A549 (cell line): ENCODE results near the gene CELF4. TPM values are rescaled to one million over a fixed set of nuclear protein-coding genes. Genes with fewer than 3 reads are reported as not detected.

Source experiments
- ATAC-seq, 2 experiments: fragments of 200-7000 bp in 1 of 2; fragments of >200 bp in 1 of 2; cut with Nextera tagmentation in 1 of 2; cut with Tn5 transposase in 1 of 2; 3 replicates each; pipeline versions ENCODE4 v1.8.0 to v1.9.1; 2018 to 2020; ENCODE audit warnings: mild to moderate bottlenecking in 1 of 2, moderate library complexity in 1 of 2
- CTCF ChIA-PET: fragments of 300-600 bp; sonication (Branson Sonifier 250); formaldehyde crosslinking; extraction: SDS; loops from one replicate; lab custom pipeline; 2021; ENCODE audit warnings: antibody characterized with exemption, inconsistent platforms; lab: Yijun Ruan, JAX
- POLR2A ChIA-PET: fragments of 350-600 bp; formaldehyde crosslinking; extraction: SDS; loops from one replicate; lab custom pipeline; 2021; ENCODE audit warnings: antibody characterized with exemption, inconsistent platforms; lab: Yijun Ruan, JAX
- DNase-seq, 2 experiments: peaks; one replicate each; pipeline versions ENCODE4 v3.0.0 to v3.0.0-alpha.2; 2011 to 2016; ENCODE audit warnings: low read depth in 1 of 2, low spot score in 1 of 2
- FAIRE-seq: peaks from 2 replicates; lab custom pipeline; 2011; peaks lifted over from hg19 to GRCh38; lab: Jason Lieb, UNC
- H3K27ac ChIP-seq, 2 experiments: fragments of >200 bp; sonication (Bioruptor Twin); formaldehyde crosslinking; 3 replicates each; pipeline ENCODE4 v1.5.1; 2016 to 2017
- H3K4me1 ChIP-seq: fragments of >200 bp; sonication (Bioruptor Twin); formaldehyde crosslinking; 3 replicates; pipeline ENCODE4 v1.6.1; 2016
- H3K4me2 ChIP-seq: fragments of >200 bp; sonication (Bioruptor Twin); formaldehyde crosslinking; 3 replicates; pipeline ENCODE4 v1.6.1; 2016
- H3K4me3 ChIP-seq: fragments of >200 bp; sonication (Bioruptor Twin); formaldehyde crosslinking; 3 replicates; pipeline ENCODE4 v1.5.1; 2016
- H3K9me3 ChIP-seq: fragments of >200 bp; sonication (Bioruptor Twin); formaldehyde crosslinking; 3 replicates; pipeline ENCODE4 v1.6.1; 2016
- CBX8 ChIP-seq: fragments of 200-600 bp; sonication (generic); IDR thresholded peaks from 2 replicates; pipeline ENCODE4 v1.6.1; 2016
- CHD4 ChIP-seq: fragments of 200-600 bp; sonication (generic); IDR thresholded peaks from 2 replicates; pipeline ENCODE4 v1.6.1; 2016; ENCODE audit warnings: antibody characterized with exemption, mild to moderate bottlenecking, borderline replicate concordance
- FOSL2 ChIP-seq, 2 experiments: fragments of 450-650 bp in 1 of 2; fragments of >200 bp in 1 of 2; sonication (Bioruptor Twin) in 1 of 2; formaldehyde crosslinking; IDR thresholded peaks; 2 replicates each; pipeline versions ENCODE4 v1.5.0 to v1.6.1; 2016 to 2020; ENCODE audit warnings: mild to moderate bottlenecking in 1 of 2, moderate library complexity in 1 of 2
- HOXA7 ChIP-seq: fragments of 250-450 bp; sonication (Bioruptor Pico); IDR thresholded peaks from 2 replicates; pipeline ENCODE4 v1.5.0; 2020; ENCODE audit warnings: mild to moderate bottlenecking, moderate library complexity
- KDM1A ChIP-seq: fragments of 200-600 bp; sonication (generic); IDR thresholded peaks from 2 replicates; pipeline ENCODE4 v1.6.1; 2016; ENCODE audit warnings: low read depth, mild to moderate bottlenecking
- KDM5A ChIP-seq: fragments of 200-600 bp; sonication (generic); IDR thresholded peaks from 2 replicates; pipeline ENCODE4 v1.6.1; 2016; ENCODE audit warnings: antibody characterized with exemption, mild to moderate bottlenecking
- MYC ChIP-seq: IDR thresholded peaks from 2 replicates; pipeline ENCODE4 v1.6.1; 2012; ENCODE audit warnings: mild to moderate bottlenecking, inconsistent platforms, low read length, improper control_type of control experiment, borderline replicate concordance
- NFE2L2 ChIP-seq: fragments of 150-350 bp; conservative IDR thresholded peaks from 2 replicates; pipeline ENCODE4 v1.6.1; 2014; ENCODE audit warnings: low read length
- RAD21 ChIP-seq, 2 experiments: fragments of >200 bp in 1 of 2; sonication (Bioruptor Twin) in 1 of 2; formaldehyde crosslinking in 1 of 2; IDR thresholded peaks in 1 of 2; conservative IDR thresholded peaks in 1 of 2; 2 replicates in 1 of 2; 3 replicates in 1 of 2; pipeline ENCODE4 v1.6.1; 2012 to 2018; ENCODE audit warnings: inconsistent platforms in 1 of 2
- RFX5 ChIP-seq: fragments of 450-650 bp; IDR thresholded peaks from 2 replicates; pipeline ENCODE4 v1.7.1; 2014; ENCODE audit warnings: antibody characterized with exemption, mild to moderate bottlenecking, moderate library complexity
- ZSCAN20 ChIP-seq: fragments of 250-450 bp; sonication (Bioruptor Pico); IDR thresholded peaks from 2 replicates; pipeline ENCODE4 v1.8.0; 2022; ENCODE audit warnings: mild to moderate bottlenecking, moderate library complexity
- WGBS: methylation state at CpG from one replicate; pipeline ENCODE4 v1.1.6; 2017; ENCODE audit errors: missing lambda C conversion rate; 5-methylcytosine and 5-hydroxymethylcytosine counted together
- polyA plus RNA-seq, 4 experiments: library from polyadenylated mRNA; depleted of rRNA in 3 of 4; stranded (reverse); fragments of >200 nt; fragmentation: RNase III in 1 of 4; extraction: RNeasy Plus Mini Kit Qiagen cat#74134 plus additional on column Dnase treatment in 1 of 4; gene quantifications; 2 replicates in 3 of 4; 3 replicates in 1 of 4; pipeline ENCODE4 v1.2.3, GENCODE V29; 2011 to 2017
- TF ChIP-seq, protein P1 (sequence below): fragments of >200 bp; sonication (Bioruptor Twin); formaldehyde crosslinking; IDR thresholded peaks from 3 replicates; pipeline ENCODE4 v1.5.1; 2016
- TF ChIP-seq, protein P2 (sequence below): fragments of 450-650 bp; IDR thresholded peaks from 2 replicates; pipeline ENCODE4 v1.6.1; 2014; ENCODE audit warnings: antibody characterized with exemption
- TF ChIP-seq, protein P3 (sequence below): fragments of 150-350 bp; IDR thresholded peaks from 2 replicates; pipeline ENCODE4 v1.6.1; 2014; ENCODE audit warnings: low read depth, mild to moderate bottlenecking, low read length

The CELF4 gene
- polyA plus RNA-seq, 2 of the 4 experiments (the other 2 are of a cell fraction), result 0.08 TPM; not detected in 1

DNA sequence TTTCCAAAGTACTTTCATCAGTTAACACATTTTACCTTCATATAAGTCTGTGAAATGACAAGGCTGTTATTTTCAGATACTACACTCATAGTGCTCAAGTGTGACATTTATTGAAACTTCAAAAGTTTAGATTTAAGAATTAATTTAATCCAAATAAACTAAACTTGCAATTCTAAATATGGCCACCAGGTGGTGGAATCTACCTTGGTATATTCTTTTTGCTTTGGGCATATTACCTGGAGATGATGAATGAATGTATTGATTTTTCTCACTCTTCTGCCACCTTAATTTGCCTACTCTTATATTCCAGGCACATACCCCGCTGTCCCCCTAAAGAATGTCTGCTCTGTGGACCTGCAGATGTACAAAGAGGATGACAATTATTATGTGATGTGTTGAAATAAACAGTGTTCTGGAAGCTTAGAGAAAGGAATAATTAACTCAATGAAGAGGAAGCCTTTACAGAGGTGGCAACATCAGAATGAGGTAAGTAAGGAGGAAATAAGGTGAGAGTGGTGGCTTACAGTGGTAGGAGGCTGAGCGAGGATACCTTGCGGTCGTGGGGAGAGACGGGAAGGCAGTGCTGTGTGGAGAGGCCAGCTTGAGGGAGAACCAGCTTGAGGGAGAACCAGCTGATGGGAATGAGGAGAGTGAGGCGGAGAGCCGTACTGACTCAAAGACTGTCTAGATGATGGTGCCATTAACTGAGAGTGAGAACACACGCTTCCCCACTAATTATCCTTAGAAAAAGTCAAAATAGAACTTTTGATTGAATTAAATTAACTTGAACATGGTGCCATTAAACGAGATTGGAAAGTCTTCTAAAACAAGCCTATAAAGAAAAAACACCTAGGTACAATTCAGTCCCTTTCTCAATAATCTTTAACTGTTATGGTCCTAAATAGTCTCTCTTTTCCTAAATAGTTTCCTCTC lies 179.5 kb downstream of the CELF4 start (continued):
- TF ChIP-seq, protein P1, sequence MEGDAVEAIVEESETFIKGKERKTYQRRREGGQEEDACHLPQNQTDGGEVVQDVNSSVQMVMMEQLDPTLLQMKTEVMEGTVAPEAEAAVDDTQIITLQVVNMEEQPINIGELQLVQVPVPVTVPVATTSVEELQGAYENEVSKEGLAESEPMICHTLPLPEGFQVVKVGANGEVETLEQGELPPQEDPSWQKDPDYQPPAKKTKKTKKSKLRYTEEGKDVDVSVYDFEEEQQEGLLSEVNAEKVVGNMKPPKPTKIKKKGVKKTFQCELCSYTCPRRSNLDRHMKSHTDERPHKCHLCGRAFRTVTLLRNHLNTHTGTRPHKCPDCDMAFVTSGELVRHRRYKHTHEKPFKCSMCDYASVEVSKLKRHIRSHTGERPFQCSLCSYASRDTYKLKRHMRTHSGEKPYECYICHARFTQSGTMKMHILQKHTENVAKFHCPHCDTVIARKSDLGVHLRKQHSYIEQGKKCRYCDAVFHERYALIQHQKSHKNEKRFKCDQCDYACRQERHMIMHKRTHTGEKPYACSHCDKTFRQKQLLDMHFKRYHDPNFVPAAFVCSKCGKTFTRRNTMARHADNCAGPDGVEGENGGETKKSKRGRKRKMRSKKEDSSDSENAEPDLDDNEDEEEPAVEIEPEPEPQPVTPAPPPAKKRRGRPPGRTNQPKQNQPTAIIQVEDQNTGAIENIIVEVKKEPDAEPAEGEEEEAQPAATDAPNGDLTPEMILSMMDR, result peak; percentile 64
- TF ChIP-seq MYC, result no peak

DNA sequence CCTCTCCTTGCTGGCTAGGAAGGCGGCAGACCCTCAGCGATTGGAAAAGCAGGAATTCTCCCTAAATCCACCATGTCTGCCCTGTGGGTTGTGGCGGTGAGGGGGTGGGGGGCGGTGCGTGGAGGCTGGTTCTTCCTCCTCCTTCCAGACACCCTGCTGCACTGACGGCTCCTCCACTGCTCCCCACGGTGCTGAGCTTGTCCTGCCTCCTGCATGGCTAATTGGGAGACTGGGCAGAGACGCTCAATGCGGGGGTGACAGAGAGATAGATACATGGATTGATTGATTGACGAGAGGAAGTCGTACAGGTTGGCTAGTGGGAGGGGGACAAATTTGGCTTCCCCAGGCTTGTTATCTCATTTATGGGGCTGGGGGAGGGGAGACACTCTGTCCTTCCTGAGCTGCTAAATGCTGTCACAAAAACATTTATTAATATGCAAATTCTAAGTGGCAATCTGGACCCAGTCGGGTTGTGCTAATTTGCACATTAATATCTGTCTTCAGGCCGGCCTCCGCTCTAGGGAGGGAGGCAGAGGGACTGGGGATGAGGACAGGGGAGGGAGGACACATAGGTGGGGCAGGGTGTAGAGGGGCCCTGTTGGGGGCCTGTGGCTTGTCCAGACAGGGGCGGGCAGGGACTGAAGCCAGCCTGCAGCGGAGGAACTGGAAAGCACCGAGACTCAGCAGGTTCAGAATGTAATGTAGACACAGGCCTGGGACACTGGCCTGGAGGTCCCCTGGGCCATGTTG lies 181.6 kb downstream of the CELF4 start:
- no peak overlapping the region for H3K4me2 ChIP-seq
- DNase-seq (no peak), ATAC-seq (no peak), FAIRE-seq (no peak)
- H3K9me3 ChIP-seq, result no peaks in the 10 kb centered on the region
- H3K27ac ChIP-seq, result no peak overlapping the region
- 56% methylated on average over 14 of the region's 17 CpGs for WGBS
- no peaks in the 10 kb centered on the region for H3K4me1 ChIP-seq
- no peak for TF ChIP-seq RAD21 (conservative IDR thresholded peaks at IDR 0.05 in 1 of 2, IDR thresholded peaks at IDR 0.05 in 1 of 2)
- no peak for TF ChIP-seq HOXA7 (CRISPR knock-in tag)
- no peak for TF ChIP-seq RFX5
- TF ChIP-seq CBX8, result no peak
- no peak for TF ChIP-seq FOSL2 (IDR thresholded peaks at IDR 0.05)
- no peak for TF ChIP-seq FOSL2 (CRISPR knock-in tag; IDR thresholded peaks at IDR 0.05)
- TF ChIP-seq, protein P2, sequence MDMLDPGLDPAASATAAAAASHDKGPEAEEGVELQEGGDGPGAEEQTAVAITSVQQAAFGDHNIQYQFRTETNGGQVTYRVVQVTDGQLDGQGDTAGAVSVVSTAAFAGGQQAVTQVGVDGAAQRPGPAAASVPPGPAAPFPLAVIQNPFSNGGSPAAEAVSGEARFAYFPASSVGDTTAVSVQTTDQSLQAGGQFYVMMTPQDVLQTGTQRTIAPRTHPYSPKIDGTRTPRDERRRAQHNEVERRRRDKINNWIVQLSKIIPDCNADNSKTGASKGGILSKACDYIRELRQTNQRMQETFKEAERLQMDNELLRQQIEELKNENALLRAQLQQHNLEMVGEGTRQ, result no peak
- CTCF ChIA-PET, result interaction anchor here (0.8 to 1.5 kb wide), 4 partner anchors 17 to 150 kb away, joined by 3 to 5 read pairs (median 4); no protein-coding TSS in a partner anchor
- POLR2A ChIA-PET, result no interaction called here
- no peak overlapping the region for H3K4me3 ChIP-seq

DNA sequence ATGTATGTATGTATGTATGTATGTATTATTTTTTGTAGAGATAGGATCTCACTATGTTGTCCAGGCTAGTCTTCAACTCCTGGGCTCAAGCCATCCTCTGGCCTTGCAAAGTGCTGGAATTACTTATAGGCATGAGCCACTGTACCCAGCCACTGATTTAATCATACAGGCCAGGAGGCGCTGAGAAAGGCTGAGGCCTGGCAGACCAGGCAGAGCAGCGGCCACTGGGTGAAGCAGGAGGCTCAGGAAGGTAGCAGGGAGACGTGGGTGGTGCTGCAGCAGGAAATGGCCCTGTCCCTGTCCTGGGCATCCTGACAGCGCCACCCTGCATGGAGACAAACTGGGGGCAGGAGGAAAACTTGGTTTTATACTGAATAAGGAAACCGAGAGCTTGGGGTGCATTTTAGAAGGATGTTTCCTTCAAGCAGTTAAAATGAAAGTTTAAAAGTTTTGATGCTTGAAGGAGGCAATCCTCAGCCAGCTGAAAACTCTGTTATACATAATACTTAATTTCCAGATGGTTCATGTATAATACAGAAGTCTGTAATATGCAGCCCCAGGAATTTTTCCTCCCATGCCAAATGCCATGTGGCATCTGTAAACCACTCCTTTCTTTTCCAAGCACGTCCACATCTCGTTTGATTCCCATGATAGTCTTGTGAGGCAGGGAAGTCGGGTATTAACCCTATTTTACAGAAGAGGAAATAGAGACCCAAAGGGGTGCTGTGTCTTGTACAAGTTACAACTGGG lies 182.4 kb downstream of the CELF4 start:
- Histone ChIP-seq H3K4me3 (no peak overlapping the region), H3K4me2 (no peak overlapping the region), H3K27ac (no peak overlapping the region), H3K4me1 (no peaks in the 10 kb centered on the region), H3K9me3 (no peaks in the 10 kb centered on the region)
- ChIA-PET CTCF (interaction anchor here (0.8 to 1.5 kb wide), 4 partner anchors 18 to 151 kb away, joined by 3 to 5 read pairs (median 4); no protein-coding TSS in a partner anchor), POLR2A (no interaction called here)
- 29% methylated on average over 6 of the region's 8 CpGs for WGBS
- ATAC-seq (peak; percentile 64 to 75; a peak in 5 of 6 replicates), DNase-seq (peak in 1 of 2 experiments; percentile 16), FAIRE-seq (no peak)
- TF ChIP-seq, protein P2, result no peak
- TF ChIP-seq MYC (no peak), CHD4 (no peak), FOSL2 (IDR thresholded peaks at IDR 0.05) (no peak), FOSL2 (CRISPR knock-in tag; IDR thresholded peaks at IDR 0.05) (no peak), KDM1A (no peak), CBX8 (no peak), ZSCAN20 (CRISPR knock-in tag) (no peak), NFE2L2 (no peak), KDM5A (no peak)
- TF ChIP-seq, protein P3, sequence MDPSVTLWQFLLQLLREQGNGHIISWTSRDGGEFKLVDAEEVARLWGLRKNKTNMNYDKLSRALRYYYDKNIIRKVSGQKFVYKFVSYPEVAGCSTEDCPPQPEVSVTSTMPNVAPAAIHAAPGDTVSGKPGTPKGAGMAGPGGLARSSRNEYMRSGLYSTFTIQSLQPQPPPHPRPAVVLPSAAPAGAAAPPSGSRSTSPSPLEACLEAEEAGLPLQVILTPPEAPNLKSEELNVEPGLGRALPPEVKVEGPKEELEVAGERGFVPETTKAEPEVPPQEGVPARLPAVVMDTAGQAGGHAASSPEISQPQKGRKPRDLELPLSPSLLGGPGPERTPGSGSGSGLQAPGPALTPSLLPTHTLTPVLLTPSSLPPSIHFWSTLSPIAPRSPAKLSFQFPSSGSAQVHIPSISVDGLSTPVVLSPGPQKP, result no peak
